ENCODE data around the gene GFOD1.

GRCh38 chr6:13380761-13381160, 106.6 kb downstream of the GFOD1 start:
- TF ChIP-seq FOXA2 (IDR thresholded peaks at IDR 0.05): no peak
- no peak for TF ChIP-seq REST (IDR thresholded peaks at IDR 0.05)
- TF ChIP-seq, protein P1, sequence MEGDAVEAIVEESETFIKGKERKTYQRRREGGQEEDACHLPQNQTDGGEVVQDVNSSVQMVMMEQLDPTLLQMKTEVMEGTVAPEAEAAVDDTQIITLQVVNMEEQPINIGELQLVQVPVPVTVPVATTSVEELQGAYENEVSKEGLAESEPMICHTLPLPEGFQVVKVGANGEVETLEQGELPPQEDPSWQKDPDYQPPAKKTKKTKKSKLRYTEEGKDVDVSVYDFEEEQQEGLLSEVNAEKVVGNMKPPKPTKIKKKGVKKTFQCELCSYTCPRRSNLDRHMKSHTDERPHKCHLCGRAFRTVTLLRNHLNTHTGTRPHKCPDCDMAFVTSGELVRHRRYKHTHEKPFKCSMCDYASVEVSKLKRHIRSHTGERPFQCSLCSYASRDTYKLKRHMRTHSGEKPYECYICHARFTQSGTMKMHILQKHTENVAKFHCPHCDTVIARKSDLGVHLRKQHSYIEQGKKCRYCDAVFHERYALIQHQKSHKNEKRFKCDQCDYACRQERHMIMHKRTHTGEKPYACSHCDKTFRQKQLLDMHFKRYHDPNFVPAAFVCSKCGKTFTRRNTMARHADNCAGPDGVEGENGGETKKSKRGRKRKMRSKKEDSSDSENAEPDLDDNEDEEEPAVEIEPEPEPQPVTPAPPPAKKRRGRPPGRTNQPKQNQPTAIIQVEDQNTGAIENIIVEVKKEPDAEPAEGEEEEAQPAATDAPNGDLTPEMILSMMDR (IDR thresholded peaks at IDR 0.05; ENCODE audit: low read depth, low read length, missing input control): no peak
- TF ChIP-seq RAD21 (IDR thresholded peaks at IDR 0.05): no peak
- TF ChIP-seq JUND (IDR thresholded peaks at IDR 0.05): no peak
- no peak for TF ChIP-seq TAF1 (conservative IDR thresholded peaks at IDR 0.05)
